ENCODE results near the gene SF3B4.
"Not testable (repeated sequence)": the region's sequence is repeated elsewhere in the genome, so short reads cannot be mapped to it uniquely, and the experiment has no call there.

The SF3B4 gene

GRCh38 chr1:149942207-149942606 is 14.6 kb upstream of the SF3B4 start:
- DNase-seq (ENCODE audit: low read depth, low spot score): peak; percentile 49
- Histone ChIP-seq H3K36me3 (ENCODE audit: insufficient read depth, insufficient read length, low read length) (peaks cover 37% of the 10 kb centered on the region), H3K4me3 (ENCODE audit: insufficient read length, low read depth) (no peak overlapping the region)

GRCh38 chr1:149940427-149940826 is 12.8 kb upstream of the SF3B4 start:
- Histone ChIP-seq H3K4me1 (ENCODE audit: insufficient read depth, insufficient read length) (peaks cover 9% of the 10 kb centered on the region), H3K27me3 (ENCODE audit: insufficient read depth, insufficient read length) (no peaks in the 10 kb centered on the region), H3K9me3 (ENCODE audit: insufficient read depth, low read length) (no peaks in the 10 kb centered on the region), H3K9ac (ENCODE audit: insufficient read length, low read depth) (no peak overlapping the region), H3K36me3 (ENCODE audit: insufficient read depth, insufficient read length, low read length) (peaks cover 25% of the 10 kb centered on the region), H3K4me3 (ENCODE audit: insufficient read length, low read depth) (no peak overlapping the region)
- TF ChIP-seq ZNF274 (IDR thresholded peaks at IDR 0.05; ENCODE audit: low read depth, low read length) (no peak), SUZ12 (IDR thresholded peaks at IDR 0.05; ENCODE audit: extremely low read depth, insufficient read depth, insufficient read length) (no peak), YY1 (IDR thresholded peaks at IDR 0.05; ENCODE audit: insufficient read depth, insufficient read length) (no peak)
- DNase-seq (ENCODE audit: low read depth, low spot score): no peak

More at GRCh38 chr1:149942207-149942606, 14.6 kb upstream of the SF3B4 start:
- Histone ChIP-seq H3K27me3 (ENCODE audit: insufficient read depth, insufficient read length) (no peaks in the 10 kb centered on the region), H3K4me1 (ENCODE audit: insufficient read depth, insufficient read length) (peaks cover 3% of the 10 kb centered on the region), H3K9me3 (ENCODE audit: insufficient read depth, low read length) (no peaks in the 10 kb centered on the region), H3K9ac (ENCODE audit: insufficient read length, low read depth) (peak overlapping the region; percentile 7)
- TF ChIP-seq ZNF274 (IDR thresholded peaks at IDR 0.05; ENCODE audit: low read depth, low read length): no peak
- no peak for TF ChIP-seq YY1 (IDR thresholded peaks at IDR 0.05; ENCODE audit: insufficient read depth, insufficient read length)
- TF ChIP-seq SUZ12 (IDR thresholded peaks at IDR 0.05; ENCODE audit: extremely low read depth, insufficient read depth, insufficient read length): no peak

GRCh38 chr1:149938668-149939003 is 11.0 kb upstream of the SF3B4 start:
- Histone ChIP-seq H3K4me3 (ENCODE audit: insufficient read length, low read depth) (peak overlapping the region; percentile 21), H3K36me3 (ENCODE audit: insufficient read depth, insufficient read length, low read length) (peaks cover 15% of the 10 kb centered on the region), H3K9ac (ENCODE audit: insufficient read length, low read depth) (peak overlapping the region; percentile 76)
- not testable (repeated sequence) for DNase-seq (ENCODE audit: low read depth, low spot score); H3K27me3 ChIP-seq (ENCODE audit: insufficient read depth, insufficient read length); H3K9me3 ChIP-seq (ENCODE audit: insufficient read depth, low read length); H3K4me1 ChIP-seq (ENCODE audit: insufficient read depth, insufficient read length)

- no peak for TF ChIP-seq ZNF274 (IDR thresholded peaks at IDR 0.05; ENCODE audit: low read depth, low read length)
- no peaks in the 10 kb centered on the region for H3K9me3 ChIP-seq (ENCODE audit: insufficient read depth, low read length)
- H3K27me3 ChIP-seq (ENCODE audit: insufficient read depth, insufficient read length): no peaks in the 10 kb centered on the region
- H3K4me3 ChIP-seq (ENCODE audit: insufficient read length, low read depth): no peak overlapping the region
- H3K36me3 ChIP-seq (ENCODE audit: insufficient read depth, insufficient read length, low read length): peaks cover 18% of the 10 kb centered on the region
- DNase-seq (ENCODE audit: low read depth, low spot score): no peak
- peak overlapping the region; percentile 34 for H3K9ac ChIP-seq (ENCODE audit: insufficient read length, low read depth)
- H3K4me1 ChIP-seq (ENCODE audit: insufficient read depth, insufficient read length): peaks cover 9% of the 10 kb centered on the region
Observed at GRCh38 chr1:149937759-149938158, 10.2 kb upstream of the SF3B4 start.

- no peaks in the 10 kb centered on the region for H3K9me3 ChIP-seq (ENCODE audit: insufficient read depth, low read length)
- peaks cover 9% of the 10 kb centered on the region for H3K4me1 ChIP-seq (ENCODE audit: insufficient read depth, insufficient read length)
- H3K27me3 ChIP-seq (ENCODE audit: insufficient read depth, insufficient read length): no peaks in the 10 kb centered on the region
- TF ChIP-seq SUZ12 (IDR thresholded peaks at IDR 0.05; ENCODE audit: extremely low read depth, insufficient read depth, insufficient read length): no peak
- TF ChIP-seq YY1 (IDR thresholded peaks at IDR 0.05; ENCODE audit: insufficient read depth, insufficient read length): no peak
- no peak for TF ChIP-seq ZNF274 (IDR thresholded peaks at IDR 0.05; ENCODE audit: low read depth, low read length)
- H3K4me3 ChIP-seq (ENCODE audit: insufficient read length, low read depth): peak overlapping the region; percentile 58
- peaks cover 18% of the 10 kb centered on the region for H3K36me3 ChIP-seq (ENCODE audit: insufficient read depth, insufficient read length, low read length)
- peak overlapping the region; percentile 77 for H3K9ac ChIP-seq (ENCODE audit: insufficient read length, low read depth)
- DNase-seq (ENCODE audit: low read depth, low spot score): no peak
Observed at GRCh38 chr1:149936992-149937705, 9.5 kb upstream of the SF3B4 start.

GRCh38 chr1:149936170-149936991 is 8.8 kb upstream of the SF3B4 start, which contains the start of gene MTMR11:
TSS of gene MTMR11 (minus strand) at chr1:149936879. CDS start at chr1:149936647, 232 bp downstream.
- H3K4me1 ChIP-seq (ENCODE audit: insufficient read depth, insufficient read length): peaks cover 9% of the 10 kb centered on the region
- H3K36me3 ChIP-seq (ENCODE audit: insufficient read depth, insufficient read length, low read length): peaks cover 25% of the 10 kb centered on the region
- TF ChIP-seq ZNF274 (IDR thresholded peaks at IDR 0.05; ENCODE audit: low read depth, low read length): no peak
- no peak for TF ChIP-seq SUZ12 (IDR thresholded peaks at IDR 0.05; ENCODE audit: extremely low read depth, insufficient read depth, insufficient read length)
- no peak for TF ChIP-seq YY1 (IDR thresholded peaks at IDR 0.05; ENCODE audit: insufficient read depth, insufficient read length)
- H3K9me3 ChIP-seq (ENCODE audit: insufficient read depth, low read length): no peaks in the 10 kb centered on the region
- H3K27me3 ChIP-seq (ENCODE audit: insufficient read depth, insufficient read length): no peaks in the 10 kb centered on the region
- DNase-seq (ENCODE audit: low read depth, low spot score): no peak
- H3K9ac ChIP-seq (ENCODE audit: insufficient read length, low read depth): peak within 1 kb of the TSS; percentile 77
- peak within 1 kb of the TSS; percentile 58 for H3K4me3 ChIP-seq (ENCODE audit: insufficient read length, low read depth)

GRCh38 chr1:149934356-149934755 is 6.8 kb upstream of the SF3B4 start:
- Histone ChIP-seq H3K27me3 (ENCODE audit: insufficient read depth, insufficient read length) (no peaks in the 10 kb centered on the region), H3K4me1 (ENCODE audit: insufficient read depth, insufficient read length) (peaks cover 9% of the 10 kb centered on the region)

More at GRCh38 chr1:149934356-149934755, 6.8 kb upstream of the SF3B4 start:
- no peak for TF ChIP-seq YY1 (IDR thresholded peaks at IDR 0.05; ENCODE audit: insufficient read depth, insufficient read length)
- Histone ChIP-seq H3K4me3 (ENCODE audit: insufficient read length, low read depth) (no peak overlapping the region), H3K9ac (ENCODE audit: insufficient read length, low read depth) (no peak overlapping the region), H3K36me3 (ENCODE audit: insufficient read depth, insufficient read length, low read length) (peaks cover 40% of the 10 kb centered on the region), H3K9me3 (ENCODE audit: insufficient read depth, low read length) (no peaks in the 10 kb centered on the region)
- no peak for DNase-seq (ENCODE audit: low read depth, low spot score)
